Inflammatory macrophage treated with lipopolysaccharide for 1 hour (primary cell): ENCODE measurements around the gene SUSD5.
"Not testable (repeated sequence)": the region's sequence is repeated elsewhere in the genome, so short reads cannot be mapped to it uniquely, and the experiment has no call there.

Experiments
- DNase-seq, 2 donors: peaks; one replicate each; pipeline ENCODE4 v3.0.0-alpha.2; 2020 to 2022

Gene SUSD5

DNA sequence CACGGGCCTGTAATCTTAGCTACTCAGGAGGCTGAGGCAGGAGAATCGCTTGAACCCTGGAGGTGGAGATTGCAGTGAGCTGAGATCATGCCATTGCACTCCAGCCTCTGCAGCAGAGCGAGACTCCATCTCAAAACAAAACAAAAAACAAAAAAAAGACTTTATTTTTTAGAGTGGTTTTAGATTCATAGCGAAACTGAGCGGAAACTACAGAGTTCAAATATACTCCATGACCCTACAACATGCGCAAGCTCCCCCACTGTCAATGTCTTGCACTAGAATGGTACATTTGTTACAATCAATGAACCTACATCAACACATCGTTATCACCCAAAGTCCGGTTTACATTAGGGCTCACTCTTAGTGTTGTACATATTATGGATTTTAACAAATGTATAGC, 107.0 kb downstream of the SUSD5 start:
- DNase-seq: no peak

GRCh38 chr3:33106854-33107253, 111.8 kb downstream of the SUSD5 start:
- not testable (repeated sequence) for DNase-seq

GRCh38 chr3:33105341-33105948, 113.2 kb downstream of the SUSD5 start:
- DNase-seq: peak in 1 of 2 donors; percentile 33

DNA sequence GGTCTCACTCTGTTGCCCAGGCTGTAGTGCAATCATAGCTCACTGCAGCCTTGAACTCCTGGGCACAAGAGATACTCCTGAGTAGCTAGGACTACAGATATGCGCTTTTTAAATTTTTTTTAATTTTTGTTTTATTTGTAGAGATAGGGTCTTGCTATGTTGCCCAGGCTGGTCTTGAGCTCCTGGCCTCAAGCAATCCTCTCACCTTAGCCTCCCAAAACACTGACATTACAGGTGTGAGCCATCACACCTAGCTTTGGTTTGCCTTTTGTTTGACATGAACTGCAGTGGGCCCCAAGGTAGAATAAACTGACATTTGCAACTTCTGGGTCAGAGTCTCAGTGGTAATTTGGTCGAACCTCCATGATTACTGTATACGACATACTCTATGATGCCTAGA, 113.8 kb downstream of the SUSD5 start:
- no peak for DNase-seq

DNA sequence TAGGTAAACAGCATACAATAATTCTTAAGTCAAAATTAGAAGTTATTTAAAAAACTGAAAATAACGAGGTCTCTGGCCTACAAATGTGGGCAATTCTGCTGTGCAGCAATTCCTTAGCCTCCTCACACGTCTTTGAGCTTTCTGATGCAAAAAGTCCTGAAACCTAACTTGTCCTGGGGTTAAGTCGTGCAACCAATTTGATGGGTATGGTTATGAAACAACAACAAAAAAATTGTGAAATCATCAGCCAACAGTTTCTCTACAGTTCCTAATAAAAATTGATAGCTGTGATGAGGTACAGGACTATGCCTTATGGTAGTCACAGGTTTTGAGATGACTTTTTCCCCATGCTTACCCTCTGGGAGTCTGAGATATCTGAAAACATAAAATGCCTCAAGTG, 115.1 kb downstream of the SUSD5 start:
- DNase-seq: no peak

DNA sequence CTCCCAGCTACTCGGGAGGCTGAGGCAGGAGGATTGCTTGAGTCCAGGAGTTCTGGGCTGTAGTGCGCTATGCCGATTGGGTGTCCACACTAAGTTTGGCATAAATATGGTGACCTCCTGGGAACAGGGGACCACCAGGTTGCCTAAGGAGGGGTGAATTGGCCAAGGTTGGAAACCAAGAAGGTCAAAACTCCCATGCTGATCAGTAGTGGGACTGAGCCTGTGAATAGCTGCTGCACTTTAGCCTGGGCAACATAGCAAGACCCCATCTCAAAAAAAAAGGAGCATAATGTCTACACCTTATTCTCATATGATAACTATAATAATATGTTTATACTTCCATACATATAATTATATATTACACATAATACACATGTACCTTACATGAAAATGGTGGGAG, 115.6 kb downstream of the SUSD5 start:
- no peak for DNase-seq

- DNase-seq: no peak
These were observed 118.4 kb downstream of the SUSD5 start for GRCh38 chr3:33100229-33100628.
